WTC11 (cell line): Measurements from ENCODE around the gene ZNF800. TPM values are rescaled to one million over a fixed set of nuclear protein-coding genes. Genes with fewer than 3 reads are reported as not detected.

ENCODE experiments used
- ATAC-seq: fragments of 200-7000 bp; cut with Tn5 transposase; 2 replicates; pipeline ENCODE4 v1.10.0; 2021; ENCODE audit warnings: mild to moderate bottlenecking, moderate library complexity
- CTCF ChIA-PET: fragments of 300-600 bp; sonication (Branson Sonifier 250); formaldehyde crosslinking; loops from one replicate; lab custom pipeline; 2021; ENCODE audit warnings: antibody characterized with exemption; lab: Charles Lee
- POLR2A ChIA-PET: fragments of 350-600 bp; sonication (Branson Sonifier 250); formaldehyde crosslinking; loops from one replicate; lab custom pipeline; 2021; ENCODE audit warnings: antibody characterized with exemption; lab: Charles Lee
- DNase-seq: peaks from one replicate; pipeline ENCODE4 v3.0.0; 2021; ENCODE audit warnings: low spot score
- H3K27ac Mint-ChIP-seq: 2 replicates; pipeline ENCODE4 v1.8.0; 2021; ENCODE audit warnings: mixed read lengths
- H3K27me3 Mint-ChIP-seq: 2 replicates; pipeline ENCODE4 v1.8.0; 2021; ENCODE audit warnings: low read depth, mild to moderate bottlenecking, moderate library complexity, mixed read lengths
- H3K36me3 Mint-ChIP-seq: 2 replicates; pipeline ENCODE4 v1.8.0; 2021; ENCODE audit warnings: mixed read lengths
- H3K4me1 Mint-ChIP-seq: 2 replicates; pipeline ENCODE4 v1.8.0; 2022; ENCODE audit warnings: mixed read lengths
- H3K4me3 Mint-ChIP-seq: 2 replicates; pipeline ENCODE4 v1.8.0; 2021; ENCODE audit warnings: mild to moderate bottlenecking, moderate library complexity, mixed read lengths
- H3K9me3 Mint-ChIP-seq: 2 replicates; pipeline ENCODE4 v1.8.0; 2021; ENCODE audit warnings: mixed read lengths
- CBFB ChIP-seq: sonication (generic); formaldehyde crosslinking; IDR thresholded peaks from 2 replicates; pipeline ENCODE4 v1.8.1; 2022; ENCODE audit warnings: mild to moderate bottlenecking, low read depth, missing genetic modification reagents
- E2F4 ChIP-seq: sonication (generic); formaldehyde crosslinking; IDR thresholded peaks from 2 replicates; pipeline ENCODE4 v1.8.1; 2022; ENCODE audit warnings: low read depth, mild to moderate bottlenecking, moderate library complexity, missing genetic modification reagents, borderline replicate concordance
- E2F5 ChIP-seq: sonication (generic); formaldehyde crosslinking; IDR thresholded peaks from 2 replicates; pipeline ENCODE4 v1.8.1; 2022; ENCODE audit warnings: mild to moderate bottlenecking, moderate library complexity, missing genetic modification reagents
- ERG ChIP-seq: fragments of 250-450 bp; sonication (Bioruptor Pico); IDR thresholded peaks from 2 replicates; pipeline ENCODE4 v1.8.0; 2021; ENCODE audit warnings: mild to moderate bottlenecking
- ESRRA ChIP-seq: sonication (generic); formaldehyde crosslinking; IDR thresholded peaks from 2 replicates; pipeline ENCODE4 v1.8.1; 2022; ENCODE audit warnings: mild to moderate bottlenecking, missing genetic modification reagents, borderline replicate concordance
- ETV6 ChIP-seq: sonication (generic); formaldehyde crosslinking; IDR thresholded peaks from 2 replicates; pipeline ENCODE4 v1.8.1; 2022; ENCODE audit warnings: mild to moderate bottlenecking, missing genetic modification reagents
- GABPB1 ChIP-seq: sonication (generic); formaldehyde crosslinking; IDR thresholded peaks from 2 replicates; pipeline ENCODE4 v1.8.1; 2023; ENCODE audit warnings: mild to moderate bottlenecking, missing genetic modification reagents
- HMGA2 ChIP-seq: fragments of 250-450 bp; sonication (Bioruptor Pico); IDR thresholded peaks from 2 replicates; pipeline ENCODE4 v1.4.0; 2021; ENCODE audit warnings: mild to moderate bottlenecking, moderate library complexity
- HMGXB4 ChIP-seq: sonication (generic); formaldehyde crosslinking; IDR thresholded peaks from 2 replicates; pipeline ENCODE4 v1.8.1; 2023; ENCODE audit warnings: mild to moderate bottlenecking, moderate library complexity, missing genetic modification reagents
- KAT7 ChIP-seq: sonication (generic); formaldehyde crosslinking; IDR thresholded peaks from 2 replicates; pipeline ENCODE4 v1.8.1; 2023; ENCODE audit warnings: missing genetic modification reagents, mild to moderate bottlenecking, borderline replicate concordance
- MYBL2 ChIP-seq: sonication (generic); formaldehyde crosslinking; IDR thresholded peaks from 2 replicates; pipeline ENCODE4 v1.8.1; 2023; ENCODE audit warnings: mild to moderate bottlenecking, moderate library complexity, missing genetic modification reagents
- NFATC4 ChIP-seq: fragments of 250-450 bp; sonication (Bioruptor Pico); IDR thresholded peaks from 2 replicates; pipeline ENCODE4 v1.9.0; 2021; ENCODE audit warnings: mild to moderate bottlenecking
- NR2C2 ChIP-seq: sonication (generic); formaldehyde crosslinking; IDR thresholded peaks from 2 replicates; pipeline ENCODE4 v1.8.0; 2022; ENCODE audit warnings: mild to moderate bottlenecking, missing genetic modification reagents
- SMAD3 ChIP-seq: sonication (generic); formaldehyde crosslinking; IDR thresholded peaks from 2 replicates; pipeline ENCODE4 v1.8.0; 2022; ENCODE audit warnings: missing genetic modification reagents, mild to moderate bottlenecking, borderline replicate concordance
- SMAD4 ChIP-seq: sonication (generic); formaldehyde crosslinking; IDR thresholded peaks from 2 replicates; pipeline ENCODE4 v1.8.0; 2022; ENCODE audit warnings: mild to moderate bottlenecking, missing genetic modification reagents
- TCF7 ChIP-seq: sonication (generic); formaldehyde crosslinking; IDR thresholded peaks from 2 replicates; pipeline ENCODE4 v1.8.0; 2022; ENCODE audit warnings: mild to moderate bottlenecking, low read depth, missing genetic modification reagents, moderate library complexity
- ZNF219 ChIP-seq: sonication (generic); formaldehyde crosslinking; IDR thresholded peaks from 2 replicates; pipeline ENCODE4 v1.8.0; 2023; ENCODE audit warnings: missing genetic modification reagents, mild to moderate bottlenecking, borderline replicate concordance
- ZNF232 ChIP-seq: sonication (generic); formaldehyde crosslinking; IDR thresholded peaks from 2 replicates; pipeline ENCODE4 v1.8.0; 2022; ENCODE audit warnings: mild to moderate bottlenecking, missing genetic modification reagents
- ZNF425 ChIP-seq: fragments of 250-450 bp; sonication (Bioruptor Pico); conservative IDR thresholded peaks from 2 replicates; pipeline ENCODE4 v1.9.0; 2021; ENCODE audit warnings: mild to moderate bottlenecking
- ZSCAN18 ChIP-seq: fragments of 250-450 bp; sonication (Bioruptor Pico); IDR thresholded peaks from 2 replicates; pipeline ENCODE4 v2.1.2; 2022; ENCODE audit warnings: mild to moderate bottlenecking, moderate library complexity
- total RNA-seq: library from RNA; stranded (reverse); gene quantifications from 3 replicates; pipeline ENCODE4 v1.2.3, GENCODE V29; 2021
- TF ChIP-seq, protein P1 (sequence below): sonication (generic); formaldehyde crosslinking; IDR thresholded peaks from 2 replicates; pipeline ENCODE4 v1.8.0; 2023; ENCODE audit warnings: missing genetic modification reagents
- TF ChIP-seq, protein P2 (sequence below): sonication (generic); formaldehyde crosslinking; IDR thresholded peaks from 2 replicates; pipeline ENCODE4 v1.8.0; 2023; ENCODE audit warnings: mild to moderate bottlenecking, missing genetic modification reagents

Gene ZNF800
- total RNA-seq, 1 experiment from 2014 or later: 5.7 TPM

DNA sequence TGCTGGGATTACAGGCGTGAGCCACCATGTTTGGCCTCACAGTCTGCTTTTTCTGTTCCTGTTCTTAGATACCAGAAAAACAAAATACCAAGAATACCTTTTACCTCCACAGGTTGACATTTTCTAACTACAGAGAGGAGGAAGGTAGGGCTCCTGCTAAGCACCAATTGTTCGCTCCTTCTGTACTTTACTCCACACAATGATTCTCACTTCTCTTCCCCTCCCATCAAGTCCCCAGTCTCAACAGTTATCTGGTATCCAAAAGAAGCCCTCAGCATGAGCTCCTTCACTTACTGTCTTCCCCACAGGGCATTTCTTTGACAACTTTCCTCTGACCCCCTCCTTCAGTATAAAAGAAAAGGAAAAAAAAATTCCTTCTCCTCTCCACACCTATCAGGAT, 47.7 kb upstream of the ZNF800 start:
- H3K4me3 Mint-ChIP-seq: no peak overlapping the region
- DNase-seq: no peak
- peaks cover 5% of the 10 kb centered on the region for H3K4me1 Mint-ChIP-seq
- no peak for ATAC-seq
- H3K9me3 Mint-ChIP-seq: no peaks in the 10 kb centered on the region
- POLR2A ChIA-PET: no interaction called here
- CTCF ChIA-PET: no interaction called here
- no peak overlapping the region for H3K27ac Mint-ChIP-seq
- peaks cover 22% of the 10 kb centered on the region for H3K27me3 Mint-ChIP-seq
- H3K36me3 Mint-ChIP-seq: no peaks in the 10 kb centered on the region
- TF ChIP-seq CBFB (CRISPR knock-in tag): no peak
- no peak for TF ChIP-seq TCF7 (CRISPR knock-in tag)
- TF ChIP-seq ETV6 (CRISPR knock-in tag): no peak
- no peak for TF ChIP-seq E2F4
- TF ChIP-seq NR2C2 (CRISPR knock-in tag): no peak
- TF ChIP-seq ERG (CRISPR knock-in tag): no peak
- TF ChIP-seq, protein P1, sequence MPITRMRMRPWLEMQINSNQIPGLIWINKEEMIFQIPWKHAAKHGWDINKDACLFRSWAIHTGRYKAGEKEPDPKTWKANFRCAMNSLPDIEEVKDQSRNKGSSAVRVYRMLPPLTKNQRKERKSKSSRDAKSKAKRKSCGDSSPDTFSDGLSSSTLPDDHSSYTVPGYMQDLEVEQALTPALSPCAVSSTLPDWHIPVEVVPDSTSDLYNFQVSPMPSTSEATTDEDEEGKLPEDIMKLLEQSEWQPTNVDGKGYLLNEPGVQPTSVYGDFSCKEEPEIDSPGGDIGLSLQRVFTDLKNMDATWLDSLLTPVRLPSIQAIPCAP (CRISPR knock-in tag): no peak
- TF ChIP-seq MYBL2 (CRISPR knock-in tag): no peak
- TF ChIP-seq ZNF219: no peak
- no peak for TF ChIP-seq E2F5
- TF ChIP-seq SMAD3 (CRISPR knock-in tag): no peak
- no peak for TF ChIP-seq SMAD4 (CRISPR knock-in tag)
- TF ChIP-seq GABPB1 (CRISPR knock-in tag): no peak

GRCh38 chr7:127438836-127439235, 46.3 kb upstream of the ZNF800 start:
- H3K36me3 Mint-ChIP-seq: no peaks in the 10 kb centered on the region
- H3K27ac Mint-ChIP-seq: no peak overlapping the region
- no peak overlapping the region for H3K4me3 Mint-ChIP-seq
- peaks cover 5% of the 10 kb centered on the region for H3K4me1 Mint-ChIP-seq
- no peak for ATAC-seq
- ChIA-PET POLR2A (no interaction called here), CTCF (interaction anchor here (1.3 kb wide), 1 partner anchor 8 kb away, joined by 4 read pairs; no protein-coding TSS in a partner anchor)
- peaks cover 18% of the 10 kb centered on the region for H3K27me3 Mint-ChIP-seq
- DNase-seq: no peak
- no peaks in the 10 kb centered on the region for H3K9me3 Mint-ChIP-seq
- TF ChIP-seq SMAD4 (CRISPR knock-in tag): no peak
- no peak for TF ChIP-seq ZNF425 (CRISPR knock-in tag)
- no peak for TF ChIP-seq MYBL2 (CRISPR knock-in tag)
- no peak for TF ChIP-seq ZSCAN18 (CRISPR knock-in tag)
- no peak for TF ChIP-seq ERG (CRISPR knock-in tag)
- no peak for TF ChIP-seq CBFB (CRISPR knock-in tag)
- TF ChIP-seq HMGA2 (CRISPR knock-in tag): no peak
- TF ChIP-seq, protein P2, sequence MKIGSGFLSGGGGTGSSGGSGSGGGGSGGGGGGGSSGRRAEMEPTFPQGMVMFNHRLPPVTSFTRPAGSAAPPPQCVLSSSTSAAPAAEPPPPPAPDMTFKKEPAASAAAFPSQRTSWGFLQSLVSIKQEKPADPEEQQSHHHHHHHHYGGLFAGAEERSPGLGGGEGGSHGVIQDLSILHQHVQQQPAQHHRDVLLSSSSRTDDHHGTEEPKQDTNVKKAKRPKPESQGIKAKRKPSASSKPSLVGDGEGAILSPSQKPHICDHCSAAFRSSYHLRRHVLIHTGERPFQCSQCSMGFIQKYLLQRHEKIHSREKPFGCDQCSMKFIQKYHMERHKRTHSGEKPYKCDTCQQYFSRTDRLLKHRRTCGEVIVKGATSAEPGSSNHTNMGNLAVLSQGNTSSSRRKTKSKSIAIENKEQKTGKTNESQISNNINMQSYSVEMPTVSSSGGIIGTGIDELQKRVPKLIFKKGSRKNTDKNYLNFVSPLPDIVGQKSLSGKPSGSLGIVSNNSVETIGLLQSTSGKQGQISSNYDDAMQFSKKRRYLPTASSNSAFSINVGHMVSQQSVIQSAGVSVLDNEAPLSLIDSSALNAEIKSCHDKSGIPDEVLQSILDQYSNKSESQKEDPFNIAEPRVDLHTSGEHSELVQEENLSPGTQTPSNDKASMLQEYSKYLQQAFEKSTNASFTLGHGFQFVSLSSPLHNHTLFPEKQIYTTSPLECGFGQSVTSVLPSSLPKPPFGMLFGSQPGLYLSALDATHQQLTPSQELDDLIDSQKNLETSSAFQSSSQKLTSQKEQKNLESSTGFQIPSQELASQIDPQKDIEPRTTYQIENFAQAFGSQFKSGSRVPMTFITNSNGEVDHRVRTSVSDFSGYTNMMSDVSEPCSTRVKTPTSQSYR: no peak
- TF ChIP-seq NFATC4: no peak
- TF ChIP-seq HMGXB4: no peak
- no peak for TF ChIP-seq KAT7 (CRISPR knock-in tag)
- TF ChIP-seq ZNF232 (CRISPR knock-in tag): no peak
- TF ChIP-seq ESRRA (CRISPR knock-in tag): no peak
- no peak for TF ChIP-seq GABPB1 (CRISPR knock-in tag)
